HCT116 (cell line): ENCODE results near the gene ZNF135.

Experiments
- CTCF ChIP-seq, 3 experiments: fragments of 200-600 bp in 1 of 3; sonication (generic) in 1 of 3; IDR thresholded peaks in 2 of 3; conservative IDR thresholded peaks in 1 of 3; 2 replicates each; pipeline ENCODE4 v1.5.1; 2012 to 2017; ENCODE audit warnings: low read depth in 2 of 3, low read length in 2 of 3, antibody characterized with exemption in 1 of 3, borderline replicate concordance in 1 of 3, control low read depth in 1 of 3, mild to moderate bottlenecking in 1 of 3, mixed read lengths in 1 of 3, mixed run types in 1 of 3, moderate library complexity in 1 of 3; ENCODE audit not compliant: insufficient read depth in 1 of 3
- POLR2A ChIP-seq: IDR thresholded peaks from 2 replicates; pipeline ENCODE4 v1.7.0; 2011; ENCODE audit warnings: borderline replicate concordance; ENCODE audit not compliant: insufficient read depth, insufficient read length; ENCODE audit errors: extremely low read depth
- POLR2AphosphoS5 ChIP-seq: IDR thresholded peaks from 2 replicates; pipeline ENCODE4 v1.6.1; 2011; ENCODE audit warnings: mild to moderate bottlenecking, low read depth, low read length, moderate library complexity
- YY1 ChIP-seq: IDR thresholded peaks from 2 replicates; pipeline ENCODE4 v1.6.1; 2011; ENCODE audit warnings: low read length, low read depth, moderate library complexity, mild to moderate bottlenecking; ENCODE audit not compliant: insufficient replicate concordance; ENCODE audit errors: extremely low read depth
- ZNF274 ChIP-seq: fragments of 200-500 bp; sonication (Bioruptor generic); IDR thresholded peaks from 2 replicates; pipeline ENCODE4 v1.6.1; 2014; ENCODE audit warnings: mild to moderate bottlenecking, low read depth, low read length, inconsistent platforms

GRCh38 chr19:58021541-58022282, 37.4 kb upstream of the ZNF135 start:
- 0 out of 6 replicates have a peak, but pooled peaks of 1 of the 3 experiments have one; percentile 9 for TF ChIP-seq CTCF (IDR thresholded peaks at IDR 0.05 in 2 of 3, conservative IDR thresholded peaks at IDR 0.05 in 1 of 3; ENCODE audit: borderline replicate concordance in 1 of 3, insufficient read depth in 1 of 3, low read depth in 2 of 3, low read length in 2 of 3)
- no peak for TF ChIP-seq POLR2AphosphoS5
- TF ChIP-seq POLR2A: no peak
- TF ChIP-seq ZNF274: no peak
- no peak for TF ChIP-seq YY1
